Measurements from ENCODE around the gene OGFOD1.

The OGFOD1 gene

DNA sequence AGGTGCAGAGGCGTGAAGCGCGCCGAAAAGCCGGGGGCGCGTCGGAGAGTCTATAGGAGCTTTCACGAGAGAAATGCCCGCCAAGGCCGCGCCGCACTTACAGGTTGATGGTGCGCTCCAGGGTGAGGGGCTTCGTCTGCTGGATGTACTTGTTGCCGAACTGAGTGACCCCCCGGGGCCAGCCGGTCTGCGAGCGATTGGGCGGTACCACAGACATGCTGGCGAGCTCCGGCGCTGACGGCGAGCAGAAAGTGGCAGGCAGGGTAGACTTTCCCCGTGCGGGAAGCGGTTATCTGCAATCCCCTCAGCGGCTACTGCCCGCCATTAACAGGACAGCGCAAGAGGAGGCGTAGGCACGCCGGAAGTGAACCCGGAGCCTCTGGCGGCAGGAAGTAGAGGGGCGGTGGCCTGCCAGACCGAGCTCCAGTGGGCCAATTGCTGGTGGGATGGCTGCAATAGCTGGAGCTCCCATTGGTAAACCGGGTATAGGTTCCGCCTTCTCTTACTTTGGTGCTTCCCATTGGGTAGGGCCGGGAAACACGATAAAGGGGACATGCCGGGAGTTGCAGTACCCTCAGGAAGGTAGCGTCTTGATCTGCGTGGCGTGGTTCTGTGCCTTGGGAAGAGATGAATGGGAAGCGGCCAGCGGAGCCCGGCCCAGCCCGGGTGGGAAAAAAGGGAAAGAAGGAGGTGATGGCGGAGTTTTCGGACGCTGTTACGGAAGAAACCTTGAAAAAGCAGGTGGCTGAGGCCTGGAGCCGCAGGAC, at the start of gene OGFOD1, which contains the start of gene NUDT21:
Gene OGFOD1 (plus strand): TSS at position 569 of the 767 bp plus-strand sequence. CDS start 59 bp downstream, at position 628.
Gene NUDT21 (minus strand): TSS at position 347 of the 767 bp plus-strand sequence. CDS start 130 bp downstream, at position 217.
- DNase-seq: peak; percentile 94 to 95

DNA sequence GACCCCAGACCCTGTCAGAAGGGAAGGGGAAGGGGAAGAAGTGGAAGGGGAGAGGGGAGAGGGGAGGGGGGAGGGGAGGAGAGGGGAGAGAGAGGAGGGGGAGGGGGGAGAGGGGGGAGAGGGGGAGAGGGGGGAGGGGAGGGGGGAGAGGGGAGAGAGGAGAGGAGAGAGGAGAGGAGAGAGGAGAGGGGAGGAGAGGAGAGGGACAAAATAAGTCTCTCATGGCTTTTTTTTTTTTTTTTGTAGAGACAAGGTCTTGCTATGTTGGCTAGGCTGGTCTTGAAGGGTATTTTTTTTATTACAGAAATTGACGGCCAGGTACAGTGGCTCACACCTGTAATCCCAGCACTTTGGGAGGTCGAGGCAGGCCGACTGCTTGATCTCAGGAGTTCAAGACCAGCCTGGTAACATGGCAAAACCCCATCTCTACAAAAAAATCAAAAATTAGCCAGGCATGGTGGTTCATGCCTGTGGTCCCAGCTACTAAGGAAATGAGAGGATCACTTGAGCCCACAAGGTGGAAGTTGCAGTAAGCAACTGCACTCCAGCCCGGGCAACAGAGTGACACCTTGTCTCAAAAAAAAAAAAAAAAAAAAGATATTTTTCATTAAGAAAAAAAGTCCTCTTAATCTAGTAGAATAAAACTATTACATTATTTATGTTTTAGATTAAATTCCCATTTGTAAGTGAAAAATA, 45.2 kb upstream of the OGFOD1 start:
- DNase-seq: no peak

DNA sequence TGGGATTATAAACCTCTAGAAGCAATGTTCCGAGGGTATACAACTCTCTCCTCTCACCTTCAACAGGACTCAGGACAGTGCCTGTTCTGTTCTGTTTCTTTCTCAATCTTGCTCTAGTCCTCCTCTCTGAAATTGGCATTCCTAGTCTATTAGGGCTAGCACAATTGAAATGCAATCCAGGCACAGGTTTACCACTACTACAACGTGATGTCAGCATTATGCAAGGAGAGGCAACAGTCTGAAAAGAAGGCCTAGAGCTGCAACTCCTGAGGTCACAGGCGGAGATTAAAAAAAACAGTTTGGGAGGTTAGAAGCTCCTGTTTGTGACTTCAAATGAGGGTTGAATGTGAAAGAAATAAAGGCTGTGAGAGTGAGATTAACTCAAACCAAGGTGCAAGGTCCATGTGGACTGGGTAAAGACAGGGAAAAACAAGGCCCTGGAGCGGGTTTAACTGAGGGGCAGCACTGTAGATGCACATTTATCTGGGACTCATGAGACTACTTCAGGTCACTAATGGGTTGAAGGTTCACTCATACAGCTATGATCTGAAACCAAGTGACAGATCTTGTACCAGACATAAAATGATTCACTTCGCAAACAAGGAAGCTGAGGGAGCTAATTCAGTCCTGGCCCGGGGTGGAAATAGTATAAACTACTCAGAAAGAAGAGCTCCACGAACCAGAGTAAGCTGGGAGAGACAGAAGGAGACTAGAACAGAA, 42.8 kb upstream of the OGFOD1 start:
- no peak for DNase-seq

DNA sequence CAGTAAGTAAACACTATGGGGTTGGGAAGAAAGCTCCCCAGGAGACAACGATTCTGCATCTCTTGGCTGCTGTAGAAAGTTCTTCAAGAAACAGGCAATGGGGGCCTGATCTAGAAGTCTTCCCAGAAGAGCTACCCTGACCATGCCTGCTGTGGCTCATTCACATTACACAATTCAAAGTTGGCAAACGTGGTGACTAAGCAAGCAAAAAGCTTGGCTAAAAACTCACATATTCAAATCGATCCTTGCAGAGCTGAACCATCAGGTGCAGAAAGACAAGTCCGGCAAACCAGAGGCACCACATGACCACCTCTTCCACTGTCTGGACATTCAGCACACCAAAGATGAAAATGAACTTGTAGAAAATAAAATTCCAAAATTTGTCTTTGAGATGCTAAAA, 42.2 kb upstream of the OGFOD1 start:
- DNase-seq: no peak

DNA sequence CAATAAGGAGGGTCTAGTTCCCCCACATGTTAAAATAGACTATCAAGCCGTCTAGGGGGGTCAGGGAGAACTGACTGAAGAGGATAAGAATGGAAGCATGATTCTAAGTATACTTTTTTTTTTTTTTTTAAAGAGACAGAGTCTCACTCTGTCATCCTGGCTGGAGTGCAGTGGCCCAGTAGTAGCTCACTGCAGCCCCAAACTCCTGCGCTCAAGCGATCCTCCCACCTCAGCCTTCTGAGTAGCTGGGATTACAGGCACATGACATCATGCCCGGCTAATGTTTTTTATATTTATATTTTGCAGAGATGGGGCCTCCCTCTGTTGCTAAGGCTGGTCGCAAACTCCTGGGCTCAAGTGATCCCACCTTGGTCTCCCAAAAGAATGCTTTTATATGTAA, 40.2 kb upstream of the OGFOD1 start:
- no peak for DNase-seq

DNA sequence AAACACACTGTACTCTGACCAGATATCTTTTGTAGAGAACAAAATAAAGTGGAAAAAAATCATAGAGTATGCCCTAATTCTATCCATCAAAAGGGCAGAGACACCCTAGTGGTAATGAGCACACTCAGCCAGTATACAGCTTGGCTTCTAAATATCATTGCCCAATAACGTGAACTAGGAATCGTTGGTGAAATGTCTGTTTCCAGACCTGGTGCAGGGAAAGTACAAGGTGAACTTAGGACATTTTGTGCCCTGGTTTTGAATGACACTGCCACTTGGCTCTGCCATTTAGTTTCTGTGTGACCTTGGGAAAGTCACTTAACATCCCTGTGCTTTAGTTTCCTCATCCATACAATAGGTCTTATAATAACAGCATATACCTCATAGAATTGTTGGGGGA, 39.7 kb upstream of the OGFOD1 start:
- no peak for DNase-seq

DNA sequence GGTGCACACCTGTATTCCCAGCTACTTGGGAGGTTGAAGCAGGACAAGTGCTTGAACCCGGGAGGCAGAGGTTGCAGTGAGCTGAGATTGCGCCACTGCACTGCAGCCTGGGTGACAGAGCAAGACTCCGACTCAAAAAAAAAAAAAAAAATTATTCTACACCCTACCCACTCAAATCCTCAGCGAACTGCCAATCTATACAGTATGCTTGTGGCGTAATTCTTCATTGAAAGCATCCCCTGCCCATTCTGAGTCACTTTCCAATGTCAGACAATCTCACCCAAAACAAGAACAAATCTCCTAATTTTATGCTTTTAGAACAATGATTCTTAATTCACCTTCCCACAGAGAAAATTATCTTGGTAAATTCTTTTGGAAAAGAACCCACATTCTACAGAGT, 38.0 kb upstream of the OGFOD1 start:
- DNase-seq: no peak

DNA sequence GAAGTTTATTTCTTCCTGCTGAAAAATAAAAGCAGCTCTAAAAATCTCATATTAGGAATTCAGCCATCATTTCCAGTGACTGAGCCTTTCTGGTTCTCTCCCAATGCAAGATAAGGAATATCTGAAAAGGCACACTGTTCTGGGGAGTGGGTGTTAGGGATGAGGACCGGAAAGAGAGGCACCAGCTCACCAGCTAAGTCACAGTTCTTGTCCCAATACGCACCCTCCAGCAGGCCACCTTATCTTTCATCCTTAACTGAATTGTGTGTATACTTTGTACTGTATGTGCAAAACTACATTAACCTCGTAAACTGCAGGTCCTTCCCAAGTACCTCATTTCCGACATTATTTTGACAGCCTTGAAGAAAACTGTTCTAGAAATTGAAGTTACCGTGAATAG, 37.0 kb upstream of the OGFOD1 start:
- no peak for DNase-seq

DNA sequence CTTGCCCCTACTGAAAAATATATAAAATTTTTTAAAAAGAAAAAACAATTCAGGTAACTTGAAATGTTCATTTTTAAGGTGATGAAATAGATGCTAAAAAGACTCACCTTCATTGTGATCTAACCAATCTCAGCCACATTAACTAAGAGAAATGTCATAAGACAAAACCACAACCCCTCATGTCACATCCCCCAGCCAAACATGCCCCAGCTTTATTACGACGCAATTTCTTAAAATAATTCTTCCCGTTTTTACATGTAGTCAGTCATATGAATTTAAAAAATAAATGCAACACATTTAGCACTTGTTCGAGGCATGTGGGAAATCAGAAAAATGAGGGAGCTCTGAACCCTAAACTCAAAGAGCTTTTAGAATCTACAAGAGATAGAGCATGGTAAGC, 35.5 kb upstream of the OGFOD1 start:
- no peak for DNase-seq

DNA sequence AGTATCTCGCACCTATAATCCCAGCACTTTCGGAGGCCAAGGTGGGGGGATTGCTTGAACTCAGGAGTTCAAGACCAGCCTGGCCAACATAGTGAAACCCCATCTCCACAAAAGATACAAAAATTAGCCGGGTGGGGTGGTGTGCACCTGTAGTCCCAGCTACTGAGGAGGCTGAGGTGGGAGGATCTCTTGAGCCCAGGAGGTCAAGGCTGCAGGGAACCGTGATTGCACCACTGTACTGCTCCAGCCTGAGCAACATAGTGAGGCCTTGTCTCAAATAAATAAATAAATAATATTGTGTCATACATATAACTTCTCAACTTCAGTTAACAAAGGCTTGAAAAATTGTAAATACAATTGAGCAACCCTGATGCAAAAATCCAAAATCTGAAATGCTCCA, 34.2 kb upstream of the OGFOD1 start:
- DNase-seq: no peak

DNA sequence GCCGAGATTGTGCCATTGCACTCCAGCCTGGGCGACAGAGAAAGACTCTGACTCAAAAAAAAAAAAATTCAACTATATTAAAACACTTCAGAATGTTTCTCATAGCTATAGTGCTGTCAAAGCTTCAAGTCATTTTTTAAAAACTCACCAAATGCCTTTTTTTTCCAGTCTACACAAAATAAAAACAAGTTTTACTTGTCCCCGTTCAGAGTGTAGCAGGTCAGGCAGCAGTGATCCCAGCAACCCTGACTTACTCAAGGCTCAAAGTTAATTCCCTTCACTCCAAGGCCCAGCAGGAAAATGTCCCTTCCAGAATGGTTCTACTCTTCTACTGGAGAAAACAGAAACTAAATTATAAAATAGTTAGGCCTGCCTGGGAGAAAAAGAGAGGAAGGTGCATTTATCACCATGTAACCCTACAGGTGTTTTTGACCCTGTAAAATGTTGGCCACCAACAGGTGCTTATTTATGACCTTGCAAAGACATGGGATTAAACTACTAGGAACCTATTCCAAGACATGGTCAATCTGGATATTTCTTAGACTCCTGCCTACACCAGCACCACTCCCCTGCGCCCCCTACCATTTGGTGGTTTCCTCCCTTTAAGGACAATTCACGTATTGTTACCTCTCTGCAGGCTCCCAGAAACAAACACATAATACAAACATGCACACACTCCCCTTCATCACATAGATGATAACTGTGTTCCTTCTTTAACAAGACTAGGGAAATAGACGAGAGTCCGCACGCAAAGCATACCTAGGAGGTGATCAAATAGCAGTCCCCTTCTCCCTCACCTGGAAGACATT, 31.4 kb upstream of the OGFOD1 start:
- DNase-seq: no peak

DNA sequence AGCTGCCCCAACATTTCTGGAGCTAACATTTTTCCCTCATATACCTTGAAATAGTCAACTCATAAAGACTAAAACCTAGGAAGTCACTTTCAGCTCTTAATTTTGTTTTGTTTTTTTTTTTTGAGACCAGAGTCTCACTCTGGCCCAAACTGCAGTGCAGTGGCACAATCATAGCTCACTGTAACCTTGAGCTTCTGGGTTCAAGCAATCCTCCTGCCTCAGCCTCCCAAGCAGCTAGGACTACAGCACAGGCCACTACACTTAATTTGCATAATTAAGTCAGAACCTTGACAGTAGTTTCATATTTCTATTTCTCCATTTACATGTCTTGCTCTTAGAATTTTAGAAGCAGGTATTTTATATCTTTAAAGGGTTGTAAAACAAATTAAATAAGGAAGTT, 30.7 kb upstream of the OGFOD1 start:
- no peak for DNase-seq

DNA sequence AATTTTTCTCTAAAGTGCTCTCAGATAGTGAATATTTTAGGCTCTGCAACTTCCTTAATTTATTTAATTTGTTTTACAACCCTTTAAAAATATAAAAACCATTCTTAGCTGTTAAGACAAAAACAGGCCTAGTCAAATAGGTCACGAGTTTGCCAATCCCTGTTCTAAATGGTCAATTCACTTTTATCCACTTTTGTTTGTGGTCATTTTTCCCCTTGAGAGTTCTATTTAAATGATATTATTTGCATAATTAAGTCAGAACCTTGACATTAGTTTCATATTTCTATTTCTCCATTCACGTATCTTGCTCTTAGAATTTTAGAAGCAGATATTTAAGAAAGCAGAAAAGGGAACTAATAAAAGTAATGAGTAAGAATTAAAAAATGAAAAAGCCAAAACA, 30.0 kb upstream of the OGFOD1 start:
- no peak for DNase-seq

DNA sequence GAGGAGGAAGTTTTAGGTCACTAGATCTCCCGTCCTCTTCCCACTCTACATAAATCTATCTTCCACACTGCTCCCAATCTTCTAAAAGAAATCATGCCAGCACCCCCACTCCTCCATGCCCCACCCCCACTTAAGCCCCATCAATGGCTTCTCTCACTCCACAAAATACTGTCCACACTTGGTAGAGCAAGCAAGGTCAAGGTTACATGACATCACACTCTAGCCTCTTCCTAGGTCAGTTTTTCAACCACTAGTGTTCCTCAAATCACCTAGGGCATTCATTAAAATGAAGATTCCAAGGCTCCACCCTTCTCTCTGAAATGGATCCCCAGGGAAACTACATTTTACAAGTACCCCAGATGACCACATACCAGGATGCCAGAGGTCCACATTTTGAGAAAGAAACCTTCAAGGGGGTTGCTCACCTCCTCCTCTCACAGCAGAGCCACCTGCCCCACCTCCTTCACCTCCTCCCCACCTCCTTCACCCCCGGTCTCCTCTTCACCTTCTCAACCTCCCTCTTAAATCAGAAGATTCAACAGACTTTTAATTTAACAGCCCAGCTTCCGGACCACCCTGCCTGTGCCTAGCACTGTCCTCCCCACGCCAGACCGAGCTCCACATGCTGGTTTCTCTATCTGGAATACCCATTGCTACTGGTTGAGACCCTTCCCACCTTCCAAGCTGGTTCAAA, 29.2 kb upstream of the OGFOD1 start:
- no peak for DNase-seq

DNA sequence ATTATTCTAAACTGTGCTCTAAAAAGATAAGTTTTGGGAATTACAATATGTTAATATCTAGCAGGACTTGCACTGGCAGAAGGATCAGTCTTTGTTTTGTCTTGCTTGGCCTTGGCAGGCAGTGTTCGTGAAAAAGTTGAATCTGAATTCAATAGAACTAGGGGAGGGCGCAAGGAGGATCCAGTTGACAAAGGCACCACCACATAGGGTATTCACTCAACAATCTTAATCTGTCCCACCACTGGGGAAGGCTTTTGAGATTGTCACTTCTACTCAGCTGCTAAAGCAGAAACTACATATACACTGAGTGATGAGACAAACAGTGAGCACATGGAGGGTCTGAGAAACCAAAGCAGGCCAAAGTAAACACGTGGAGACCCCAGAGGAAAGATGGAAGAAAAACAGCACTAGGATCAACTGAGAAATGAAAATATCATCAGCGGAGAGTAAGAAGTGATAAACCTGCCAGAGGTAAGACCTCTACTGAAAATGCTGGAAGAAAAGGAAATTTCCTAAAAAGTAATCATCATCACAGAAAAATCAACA, 28.4 kb upstream of the OGFOD1 start:
- DNase-seq: no peak

DNA sequence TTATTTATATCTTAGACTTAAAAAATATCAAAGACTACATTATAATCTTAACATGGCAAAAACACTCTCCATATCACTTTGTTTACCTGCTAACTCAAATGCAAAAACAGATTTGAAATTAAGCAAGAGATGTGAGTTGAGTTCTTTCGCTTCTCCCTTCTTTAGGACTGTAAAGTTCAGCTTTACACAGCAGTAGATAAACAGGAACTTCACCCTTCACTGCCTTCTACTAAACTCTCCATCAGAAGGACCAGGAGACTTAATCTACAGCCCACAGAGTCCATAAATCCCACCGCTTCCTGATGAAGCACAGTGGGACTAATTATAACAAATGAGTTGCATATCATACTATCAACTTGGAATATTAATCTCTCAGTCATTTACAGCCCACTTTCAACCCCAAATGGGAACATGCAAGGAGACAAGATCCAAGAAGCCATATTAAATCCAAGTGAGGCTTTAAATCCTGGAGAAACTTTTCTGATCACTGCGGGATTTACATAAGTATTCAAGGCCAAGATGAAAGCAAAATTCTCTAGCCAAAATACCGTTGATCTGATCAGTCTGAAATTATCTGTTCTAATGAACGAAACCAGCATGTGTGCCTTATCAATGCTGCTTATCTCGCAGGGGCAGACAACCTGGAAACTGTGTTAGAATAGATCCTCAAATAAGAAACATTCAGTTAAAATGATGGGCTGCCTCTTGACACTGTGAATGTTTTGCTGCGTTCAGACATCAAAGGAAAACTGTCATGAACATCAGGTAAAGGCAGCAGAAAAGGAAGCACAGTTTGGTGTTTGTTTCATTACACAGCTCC, 27.6 kb upstream of the OGFOD1 start:
- peak in 1 of 2 donors; percentile 17 for DNase-seq

DNA sequence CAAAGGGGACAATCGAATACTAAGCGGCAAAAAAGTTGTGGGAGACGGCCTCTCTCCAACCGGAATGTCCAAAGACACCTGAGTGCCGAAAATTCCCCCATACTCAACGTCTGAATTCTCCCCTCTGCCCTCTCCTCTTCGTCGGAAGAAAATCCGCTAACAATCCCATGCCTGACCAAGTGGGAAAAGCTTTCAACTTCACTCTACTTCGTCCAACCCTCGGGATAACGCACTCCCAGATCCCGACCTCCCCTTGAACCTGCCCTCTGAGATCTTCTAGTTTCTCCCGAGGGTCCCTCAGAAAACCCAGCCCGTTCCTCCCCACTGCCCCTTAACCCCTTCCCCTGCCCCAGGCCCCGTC, 27.0 kb upstream of the OGFOD1 start:
- DNase-seq: no peak

DNA sequence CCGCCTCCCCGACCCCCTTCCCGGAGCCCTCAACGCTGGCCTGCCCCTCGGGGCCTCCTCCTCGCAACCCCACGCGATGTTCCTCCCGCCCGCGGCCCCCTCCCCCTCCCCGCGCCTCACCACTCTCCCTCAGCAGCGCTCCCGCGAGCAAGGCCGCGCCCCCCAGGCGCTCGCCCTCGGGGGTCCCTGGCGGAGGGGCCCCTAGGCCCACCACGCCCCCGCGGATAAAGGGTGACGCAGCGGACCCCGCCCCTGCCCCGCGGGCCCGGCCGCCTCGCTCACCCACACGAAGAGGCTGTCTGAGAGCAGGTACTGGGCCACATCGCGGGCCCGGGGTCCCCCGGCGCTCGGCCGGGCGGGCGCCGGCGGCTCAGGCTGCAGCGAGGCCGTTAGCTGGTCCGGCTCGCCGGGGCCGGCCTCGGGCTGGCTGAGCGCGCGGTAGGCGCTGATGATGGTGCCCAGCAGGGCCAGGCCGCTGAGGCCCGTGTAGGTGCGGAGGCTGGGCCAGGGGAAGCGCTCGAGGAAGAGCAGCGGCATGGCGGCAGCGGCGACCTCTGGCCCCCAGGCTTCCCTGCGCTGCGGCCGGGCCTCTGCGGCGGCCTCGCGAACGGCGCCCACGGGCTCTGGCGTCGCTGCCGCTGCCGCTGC, 26.4 kb upstream of the OGFOD1 start:
- DNase-seq: peak; percentile 5 to 42

DNA sequence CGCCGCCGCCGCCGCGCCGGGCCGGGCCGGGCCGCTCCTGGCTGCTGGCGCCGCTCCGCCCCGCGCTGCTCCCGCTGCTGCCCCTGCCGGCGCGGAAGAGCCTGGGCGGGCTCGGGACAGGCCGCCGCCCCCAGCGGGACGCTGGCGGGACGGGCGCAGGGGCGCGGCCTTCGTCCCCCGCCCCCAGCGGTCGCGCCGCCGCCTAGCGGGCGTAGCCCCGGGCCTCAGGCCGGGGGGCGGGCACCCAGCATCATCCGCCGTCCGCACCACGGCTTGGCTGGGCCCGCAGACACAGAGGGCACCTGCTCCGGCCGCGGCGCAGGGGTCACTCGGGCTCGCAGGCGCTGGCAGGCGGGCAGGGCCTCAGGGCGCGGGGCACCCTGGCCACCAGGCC, 25.9 kb upstream of the OGFOD1 start, which contains the start of gene AMFR:
Gene AMFR (minus strand): TSS at position 107 of the 394 bp plus-strand sequence. CDS start 218 bp downstream, outside the sequence.
- peak; percentile 71 to 82 for DNase-seq

DNA sequence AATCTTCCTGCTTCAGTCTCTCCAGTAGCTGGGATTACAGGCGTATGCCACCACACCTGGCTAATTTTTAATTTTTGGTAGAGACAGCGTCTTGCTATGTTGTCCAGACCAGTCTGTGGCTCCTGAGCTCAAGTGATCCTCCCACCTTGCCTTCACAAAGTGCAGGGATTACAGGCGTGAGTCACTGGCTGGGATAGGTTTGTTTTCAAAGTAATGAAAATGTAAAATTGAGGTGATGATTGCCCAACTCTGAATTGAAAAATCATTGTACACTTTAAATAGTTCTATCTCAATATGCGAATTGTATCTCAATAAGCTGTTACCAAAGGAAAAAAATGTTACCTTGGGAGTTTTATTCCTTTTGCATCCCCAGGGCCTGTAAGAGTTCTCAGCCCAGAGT, 24.8 kb upstream of the OGFOD1 start:
- no peak for DNase-seq
